Neural cell (in vitro differentiated cells): ENCODE results near the gene OR10G6. TPM values are rescaled to one million over a fixed set of nuclear protein-coding genes. Genes with fewer than 3 reads are reported as not detected.

ENCODE experiments used
- H2AFZ ChIP-seq: fragments of 200-600, 300-800 bp; sonication (generic), shearing (Covaris generic); 2 replicates; pipeline ENCODE4 v1.6.0; 2014; ENCODE audit warnings: low read depth, mild to moderate bottlenecking, antibody characterized with exemption, low read length, moderate library complexity
- H3F3A ChIP-seq: fragments of 200-600 bp; shearing (Covaris generic); 2 replicates; pipeline ENCODE4 v1.6.1; 2016; ENCODE audit warnings: mild to moderate bottlenecking, moderate library complexity, mixed read lengths, antibody characterized with exemption, low read length; ENCODE audit not compliant: insufficient read depth, poor library complexity, severe bottlenecking
- H3K27ac ChIP-seq: fragments of 200-600, 300-800 bp; sonication (generic), shearing (Covaris generic); 2 replicates; pipeline ENCODE4 v1.5.1; 2014; ENCODE audit warnings: mild to moderate bottlenecking, low read length, moderate library complexity
- H3K27me3 ChIP-seq: fragments of 300-800, 200-600 bp; sonication (generic), shearing (Covaris generic); 2 replicates; pipeline ENCODE4 v1.6.0; 2014; ENCODE audit warnings: mild to moderate bottlenecking, low read depth, low read length, moderate library complexity; ENCODE audit not compliant: insufficient read depth
- H3K36me3 ChIP-seq: fragments of 300-800, 200-600 bp; sonication (generic), shearing (Covaris generic); 2 replicates; pipeline ENCODE4 v1.5.1; 2014; ENCODE audit warnings: mild to moderate bottlenecking, antibody characterized with exemption, low read length, moderate library complexity; ENCODE audit not compliant: insufficient read depth
- H3K4me2 ChIP-seq: fragments of 300-800, 200-600 bp; sonication (generic), shearing (Covaris generic); 2 replicates; pipeline ENCODE4 v1.6.0; 2014; ENCODE audit warnings: mild to moderate bottlenecking, low read length
- H3K4me3 ChIP-seq: fragments of 300-800, 200-600 bp; sonication (generic), shearing (Covaris generic); 2 replicates; pipeline ENCODE4 v1.5.1; 2014; ENCODE audit warnings: mild to moderate bottlenecking, low read length, moderate library complexity
- H3K79me2 ChIP-seq: fragments of 200-600 bp; shearing (Covaris generic); replicated peaks from 2 replicates; pipeline ENCODE4 v1.6.0; 2014; ENCODE audit warnings: mild to moderate bottlenecking, low read length, moderate library complexity; ENCODE audit not compliant: insufficient read depth
- H3K9ac ChIP-seq: fragments of 300-800, 200-600 bp; sonication (generic), shearing (Covaris generic); 2 replicates; pipeline ENCODE4 v1.6.1; 2016; ENCODE audit warnings: mild to moderate bottlenecking, low read length, mixed read lengths
- H3K9me2 ChIP-seq: fragments of 200-600 bp; shearing (Covaris generic); 2 replicates; pipeline ENCODE4 v1.6.1; 2016; ENCODE audit warnings: mild to moderate bottlenecking, low read length, mixed read lengths; ENCODE audit not compliant: insufficient read depth
- H3K9me3 ChIP-seq: fragments of 200-600, 300-800 bp; sonication (generic), shearing (Covaris generic); 2 replicates; pipeline ENCODE4 v1.6.1; 2016; ENCODE audit warnings: mild to moderate bottlenecking, mixed run types, low read length, moderate library complexity, mixed read lengths
- H4K20me1 ChIP-seq: fragments of 200-600 bp; shearing (Covaris generic); 2 replicates; pipeline ENCODE4 v1.6.1; 2016; ENCODE audit warnings: mild to moderate bottlenecking, mixed run types; ENCODE audit not compliant: insufficient read depth
- CTCF ChIP-seq: fragments of 450-650 bp; IDR thresholded peaks from 2 replicates; pipeline ENCODE4 v1.5.1; 2014; ENCODE audit warnings: antibody characterized with exemption, mild to moderate bottlenecking, moderate library complexity; ENCODE audit not compliant: poor library complexity, severe bottlenecking
- EP300 ChIP-seq: fragments of 450-650 bp; conservative IDR thresholded peaks from 2 replicates; pipeline ENCODE4 v1.6.1; 2014; ENCODE audit warnings: antibody characterized with exemption, mild to moderate bottlenecking, moderate library complexity; ENCODE audit not compliant: poor library complexity, severe bottlenecking
- EZH2 ChIP-seq: fragments of 200-600, 300-800 bp; shearing (Covaris generic), sonication (generic); IDR thresholded peaks from 2 replicates; pipeline ENCODE4 v1.6.1; 2014; ENCODE audit warnings: antibody characterized with exemption, low read length, borderline replicate concordance, mild to moderate bottlenecking; ENCODE audit not compliant: insufficient read depth, poor library complexity, severe bottlenecking
- MXI1 ChIP-seq: fragments of 450-650 bp; conservative IDR thresholded peaks from 2 replicates; pipeline ENCODE4 v1.6.1; 2014; ENCODE audit warnings: antibody characterized with exemption, mild to moderate bottlenecking; ENCODE audit not compliant: poor library complexity, severe bottlenecking
- POLR2AphosphoS5 ChIP-seq: IDR thresholded peaks from 2 replicates; pipeline ENCODE4 v1.6.1; 2012
- RAD21 ChIP-seq: fragments of 450-650 bp; conservative IDR thresholded peaks from 2 replicates; pipeline ENCODE4 v1.6.1; 2014; ENCODE audit warnings: antibody characterized with exemption, mild to moderate bottlenecking, moderate library complexity
- REST ChIP-seq: IDR thresholded peaks from 2 replicates; pipeline ENCODE4 v1.6.1; 2012; ENCODE audit warnings: borderline replicate concordance
- SMC3 ChIP-seq: fragments of 450-650 bp; conservative IDR thresholded peaks from 2 replicates; pipeline ENCODE4 v1.6.1; 2014; ENCODE audit warnings: antibody characterized with exemption, mild to moderate bottlenecking, moderate library complexity; ENCODE audit not compliant: poor library complexity
- TAF1 ChIP-seq: IDR thresholded peaks from 2 replicates; pipeline ENCODE4 v1.6.1; 2012; ENCODE audit warnings: low read depth
- polyA minus RNA-seq: library from RNA; depleted of rRNA, polyadenylated mRNA; stranded (reverse); fragments of >200 nt; gene quantifications from 2 replicates; pipeline ENCODE4 v1.2.3, GENCODE V29; 2014
- polyA plus RNA-seq: library from polyadenylated mRNA; depleted of rRNA; stranded (reverse); fragments of >200 nt; gene quantifications from 2 replicates; pipeline ENCODE4 v1.2.3, GENCODE V29; 2014

OR10G6 gene
- polyA plus RNA-seq (not detected in 2 replicates), polyA minus RNA-seq (not detected in 2 replicates)

GRCh38 chr11:123995119-123995518 lies at the start of gene OR10G6:
Gene OR10G6 (minus strand): TSS chr11:123995161. CDS start chr11:123995161, 0 bp downstream.
- Histone ChIP-seq H3K9me3 (no peaks in the 10 kb centered on the region), H3K4me2 (no peak within 1 kb of the TSS), H3K4me3 (no peak within 1 kb of the TSS), H4K20me1 (no peaks in the 10 kb centered on the region), H2AFZ (no peak within 1 kb of the TSS), H3K27me3 (no peaks in the 10 kb centered on the region), H3K9ac (no peak within 1 kb of the TSS), H3K9me2 (no peaks in the 10 kb centered on the region), H3K36me3 (no peaks in the 10 kb centered on the region), H3K79me2 (no peaks in the 10 kb centered on the region), H3F3A (no peaks in the 10 kb centered on the region), H3K27ac (no peak within 1 kb of the TSS)
- no peak for TF ChIP-seq EZH2
- TF ChIP-seq SMC3 = no peak
- TF ChIP-seq RAD21 = no peak
- no peak for TF ChIP-seq REST
- no peak for TF ChIP-seq CTCF
- TF ChIP-seq POLR2AphosphoS5 = no peak
- TF ChIP-seq EP300 = no peak
- no peak for TF ChIP-seq MXI1
- TF ChIP-seq TAF1 = no peak

GRCh38 chr11:124043420-124043819 lies 48.5 kb upstream of the OR10G6 start:
- Histone ChIP-seq H3K27ac (no peak overlapping the region), H3K27me3 (no peaks in the 10 kb centered on the region), H3K4me3 (no peak overlapping the region), H4K20me1 (no peaks in the 10 kb centered on the region), H3K9ac (no peak overlapping the region), H3K36me3 (no peaks in the 10 kb centered on the region), H2AFZ (no peak overlapping the region), H3K9me3 (no peaks in the 10 kb centered on the region), H3K4me2 (no peak overlapping the region), H3K9me2 (no peaks in the 10 kb centered on the region), H3F3A (no peaks in the 10 kb centered on the region), H3K79me2 (no peaks in the 10 kb centered on the region)
- TF ChIP-seq TAF1 (no peak), RAD21 (no peak), EZH2 (no peak), SMC3 (no peak), CTCF (no peak), REST (no peak), EP300 (no peak), MXI1 (no peak), POLR2AphosphoS5 (no peak)
